Measurements from ENCODE around the gene TMEM119. TPM values are rescaled to one million over a fixed set of nuclear protein-coding genes. Genes with fewer than 3 reads are reported as not detected.
A peak's percentile ranks its signal among the peaks of the same experiment; 100 is the strongest.

TMEM119 gene
- total and polyA plus RNA-seq, 2 of the 4 experiments (the other 2 are of a cell fraction), result 8.1 to 9.2 TPM

GRCh38 chr12:108611884-108612415 lies 14.1 kb upstream of the TMEM119 start:
- Histone ChIP-seq H3K36me3 (ENCODE audit: control insufficient read depth, insufficient read depth, low read length) (no peaks in the 10 kb centered on the region), H3K14ac (replicated peaks; ENCODE audit: low read depth, low read length) (peak overlapping the region; percentile 82), H4K20me1 (ENCODE audit: insufficient read depth, low read length) (no peaks in the 10 kb centered on the region), H3K4ac (ENCODE audit: low read depth, low read length) (peak overlapping the region; percentile 85), H2BK120ac (ENCODE audit: low read depth, low read length) (peak overlapping the region; percentile 93), H3K56ac (ENCODE audit: extremely low read depth, insufficient read depth, low read length) (no peak overlapping the region), H3K9me3 (ENCODE audit: control insufficient read depth, insufficient read depth, low read length) (peaks cover 3% of the 10 kb centered on the region; the same call in 1 of the 2 replicates), H3K23ac (ENCODE audit: low read depth, low read length) (peak overlapping the region; percentile 65), H3K9ac (ENCODE audit: low read depth, low read length) (no peak overlapping the region), H3K4me2 (ENCODE audit: low read depth, low read length) (no peak overlapping the region), H3K9me1 (ENCODE audit: insufficient read depth, low read length) (peaks cover 4% of the 10 kb centered on the region; the same call in 1 of the 2 replicates), H4K91ac (ENCODE audit: insufficient read depth, low read depth, low read length) (no peak overlapping the region; the same call in 1 of the 2 replicates), H4K5ac (ENCODE audit: low read depth, low read length) (no peak overlapping the region; the same call in 1 of the 2 replicates), H3K18ac (ENCODE audit: low read depth, low read length) (0 out of 2 replicates have a peak overlapping the region, but pooled peaks have one; percentile 5), H2AFZ (replicated peaks; ENCODE audit: low read length, poor library complexity) (peak overlapping the region; percentile 71), H2BK5ac (ENCODE audit: low read depth, low read length, poor library complexity, severe bottlenecking) (peak overlapping the region; percentile 36), H3K27ac (ENCODE audit: insufficient read depth, low read length) (no peak overlapping the region), H3K4me3 (ENCODE audit: insufficient read depth, low read depth, low read length) (no peak overlapping the region), H3K27me3 (ENCODE audit: control insufficient read depth, insufficient read depth, low read length) (no peaks in the 10 kb centered on the region), H3K79me1 (ENCODE audit: low read depth in 1 of 2, low read length in 2 of 2) (peaks cover 0 to 5% of the 10 kb centered on the region in 2 experiments; a peak in 1 of 4 replicates), H2AK9ac (replicated peaks; ENCODE audit: low read depth, low read length, poor library complexity) (peak overlapping the region; percentile 67), H2AK5ac (ENCODE audit: low read depth, low read length) (peak overlapping the region; percentile 14), H3K4me1 (ENCODE audit: control insufficient read depth, insufficient read depth, low read length) (peaks cover 16% of the 10 kb centered on the region), H2BK15ac (ENCODE audit: low read depth, low read length) (no peak overlapping the region; the same call in 2 of the 3 replicates), H2BK20ac (ENCODE audit: low read depth, low read length) (peak overlapping the region; percentile 38), H4K8ac (ENCODE audit: low read depth in 2 of 2, low read length in 2 of 2) (peak overlapping the region in 1 of 2 experiments; percentile 57; a peak in 2 of 4 replicates)
- no CpG with 5 or more reads among the region's 5 CpGs for WGBS, 2 experiments (ENCODE audit: extremely low coverage in 2 of 2, insufficient read length in 1 of 2)
- intact Hi-C loops (cut with micrococcal nuclease) (loop anchor here (2.0 kb wide), 1 partner anchor 339 kb away; no protein-coding TSS in a partner anchor), in situ Hi-C loops (cut with MboI; ENCODE audit: low sequenced_read_pairs) (no loop called here), dilution Hi-C loops (cut with HindIII; ENCODE audit: low sequenced_read_pairs, unreplicated experiment) (no loop called here)
- POLR2A ChIA-PET (ENCODE audit: unreplicated experiment), result no interaction called here
- BruUV-seq (replicated peaks), result no TSS peak
- DNase-seq (peak; percentile 89), ATAC-seq (ENCODE audit: low read depth) (peak; percentile 55)
- CTCF ChIA-PET, result no interaction called here
- TF ChIP-seq BHLHE40 (IDR thresholded peaks at IDR 0.05; ENCODE audit: low read depth, low read length) (peak; percentile 44; the same call in 1 of the 2 replicates), FOS (IDR thresholded peaks at IDR 0.05; ENCODE audit: low read depth, low read length) (peak; percentile 90), RCOR1 (IDR thresholded peaks at IDR 0.05; ENCODE audit: insufficient replicate concordance, low read length) (peak; percentile 58), MAZ (IDR thresholded peaks at IDR 0.05; ENCODE audit: borderline replicate concordance, low read depth, low read length) (0 out of 2 replicates have a peak, but pooled peaks have one; percentile 28), CTCF (conservative IDR thresholded peaks at IDR 0.05; ENCODE audit: low read depth, low read length) (peak; percentile 47), SMC3 (IDR thresholded peaks at IDR 0.05; ENCODE audit: low read depth, low read length) (peak; percentile 12; the same call in 1 of the 2 replicates), POLR2A (IDR thresholded peaks at IDR 0.05; ENCODE audit: low read depth, low read length) (no peak), RAD21 (IDR thresholded peaks at IDR 0.05; ENCODE audit: low read length) (peak; percentile 39), MAFK (IDR thresholded peaks at IDR 0.05; ENCODE audit: low read depth, low read length) (no peak)

All from IMR-90 (cell line).